ENCODE results near the gene ING4.

The ING4 gene

DNA sequence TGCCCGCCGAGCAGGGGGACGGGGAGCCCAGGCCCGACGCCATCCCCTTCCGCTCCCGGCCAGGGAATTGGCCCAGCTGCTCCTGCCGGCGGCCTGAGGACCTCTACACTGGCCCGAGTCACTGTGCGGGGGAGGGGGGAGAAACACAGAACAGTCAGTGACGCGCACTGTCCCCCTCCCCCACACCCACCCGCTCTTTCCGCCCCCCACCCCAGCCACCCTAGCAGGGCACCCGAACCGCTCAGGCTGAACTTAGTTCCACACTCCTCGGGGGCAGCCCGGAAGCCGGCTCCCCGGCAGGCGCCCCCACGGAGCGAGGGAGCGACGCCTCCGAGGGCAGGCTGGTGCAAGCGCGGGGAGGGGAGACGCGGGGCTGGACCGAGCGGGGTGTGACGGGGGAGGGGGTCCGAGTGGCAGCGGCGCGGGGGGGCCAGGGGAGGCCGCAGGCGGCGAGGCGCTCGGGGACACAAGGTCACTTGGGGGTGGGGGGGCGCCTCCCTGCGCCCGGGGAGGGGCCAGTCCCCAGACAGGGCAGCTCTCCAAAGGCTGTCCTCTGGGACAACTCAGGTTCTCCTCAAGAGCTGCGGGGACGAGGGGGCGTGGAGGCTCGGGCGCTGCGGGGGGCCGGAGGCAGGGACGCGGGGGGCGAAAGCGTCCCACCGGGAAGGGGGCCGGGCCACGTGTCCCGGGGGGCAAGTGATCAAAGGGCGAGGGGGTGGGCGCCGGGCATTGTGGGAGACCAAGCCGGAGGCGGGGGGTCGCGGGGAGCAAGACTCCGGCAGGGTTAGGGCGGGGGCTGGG lies 56.4 kb downstream of the ING4 start:
- peak; percentile 68 for DNase-seq (ENCODE audit: extremely low spot score)
- TF ChIP-seq CTCF (IDR thresholded peaks at IDR 0.05; ENCODE audit: control extremely low read depth, extremely low read depth, low read depth, missing control alignments), result no peak
- ChIA-PET CTCF (interaction anchor here (0.9 to 1.5 kb wide), 3 partner anchors 36 to 147 kb away, joined by 3 to 4 read pairs (median 4); partner anchors contain the start of gene MLF2), POLR2A (interaction anchor here (0.8 to 1.7 kb wide), 2 partner anchors 11 to 26 kb away, joined by 3 to 13 read pairs; no protein-coding TSS in a partner anchor)

- ChIA-PET POLR2A (interaction anchor here (0.6 to 1.7 kb wide), 4 partner anchors 10 to 118 kb away, joined by 3 to 13 read pairs (median 3); partner anchors contain the start of gene COPS7A), CTCF (interaction anchor here (0.9 to 1.5 kb wide), 6 partner anchors 33 to 148 kb away, joined by 3 to 6 read pairs (median 4); partner anchors contain the start of gene MLF2)
- DNase-seq (ENCODE audit: extremely low spot score), result no peak
- TF ChIP-seq CTCF (IDR thresholded peaks at IDR 0.05; ENCODE audit: control extremely low read depth, extremely low read depth, low read depth, missing control alignments), result no peak
These were observed 57.2 kb downstream of the ING4 start for GRCh38 chr12:6605421-6606330.

GRCh38 chr12:6604259-6605029 lies 58.5 kb downstream of the ING4 start:
- no peak for DNase-seq (ENCODE audit: extremely low spot score)
- CTCF ChIA-PET, result interaction anchor here (0.8 to 2.7 kb wide), 6 partner anchors 32 to 173 kb away, joined by 3 to 11 read pairs (median 3); partner anchors contain the start of gene NOP2
- TF ChIP-seq CTCF (IDR thresholded peaks at IDR 0.05; ENCODE audit: control extremely low read depth, extremely low read depth, low read depth, missing control alignments), result no peak
- POLR2A ChIA-PET, result interaction anchor here (0.8 to 1.7 kb wide), 3 partner anchors 9 to 14 kb away, joined by 3 to 13 read pairs (median 3); no protein-coding TSS in a partner anchor

GRCh38 chr12:6603095-6603567 lies 59.8 kb downstream of the ING4 start:
- ChIA-PET CTCF (interaction anchor here (0.8 to 2.7 kb wide), 10 partner anchors 11 to 269 kb away, joined by 3 to 11 read pairs (median 4); no protein-coding TSS in a partner anchor), POLR2A (interaction anchor here (0.6 kb wide), 1 partner anchor 26 kb away, joined by 3 read pairs; no protein-coding TSS in a partner anchor)
- no peak for TF ChIP-seq CTCF (IDR thresholded peaks at IDR 0.05; ENCODE audit: control extremely low read depth, extremely low read depth, low read depth, missing control alignments)
- DNase-seq (ENCODE audit: extremely low spot score), result no peak

- DNase-seq (ENCODE audit: extremely low spot score), result no peak
- no peak for TF ChIP-seq CTCF (IDR thresholded peaks at IDR 0.05; ENCODE audit: control extremely low read depth, extremely low read depth, low read depth, missing control alignments)
- POLR2A ChIA-PET, result interaction anchor here (0.6 kb wide), 1 partner anchor 27 kb away, joined by 3 read pairs; no protein-coding TSS in a partner anchor
- CTCF ChIA-PET, result interaction anchor here (0.8 to 2.7 kb wide), 10 partner anchors 11 to 269 kb away, joined by 3 to 11 read pairs (median 4); no protein-coding TSS in a partner anchor
These were observed 60.4 kb downstream of the ING4 start for GRCh38 chr12:6602526-6602925.

Measured in GM10248 (cell line).